LoVo (cell line): ENCODE measurements around the gene PTH2.

Experiments used
- DNase-seq: peaks from one replicate; pipeline ENCODE4 v3.0.0-alpha.2; 2016; ENCODE audit warnings: low spot score

PTH2 gene

GRCh38 chr19:49430678-49431329 is 7.6 kb upstream of the PTH2 start:
- no peak for DNase-seq

GRCh38 chr19:49430172-49430677 is 7.0 kb upstream of the PTH2 start:
- DNase-seq = no peak

- no peak for DNase-seq
Measured at GRCh38 chr19:49428547-49429451, 5.6 kb upstream of the PTH2 start.

- DNase-seq = no peak
Measured at GRCh38 chr19:49427855-49428546, 4.8 kb upstream of the PTH2 start.

- DNase-seq = no peak
Measured at GRCh38 chr19:49427339-49427738, 4.1 kb upstream of the PTH2 start.

- peak; percentile 61 for DNase-seq
Measured at GRCh38 chr19:49425922-49426592, 2.8 kb upstream of the PTH2 start.

GRCh38 chr19:49425178-49425577 is 1.9 kb upstream of the PTH2 start, which contains the start of gene GFY:
Gene GFY (plus strand): TSS chr19:49425388. CDS start chr19:49426431, 1,043 bp downstream.
- DNase-seq = no peak

- DNase-seq = no peak
Measured at GRCh38 chr19:49423985-49424303, 703 bp upstream of the PTH2 start.

- DNase-seq = no peak
Measured at GRCh38 chr19:49422407-49423070, 702 bp downstream of the PTH2 start.

- no peak for DNase-seq
Measured at GRCh38 chr19:49421878-49422202, 1.4 kb downstream of the PTH2 start.

- peak; percentile 36 for DNase-seq
Measured at GRCh38 chr19:49421039-49421877, 2.0 kb downstream of the PTH2 start.

- DNase-seq = no peak
Measured at GRCh38 chr19:49420227-49420626, 3.0 kb downstream of the PTH2 start.

- DNase-seq = no peak
Measured at GRCh38 chr19:49419173-49419572, 4.1 kb downstream of the PTH2 start.

GRCh38 chr19:49418511-49418910 is 4.7 kb downstream of the PTH2 start:
- DNase-seq = no peak

- no peak for DNase-seq
Measured at GRCh38 chr19:49417088-49417487, 6.2 kb downstream of the PTH2 start.

- no peak for DNase-seq
Measured at GRCh38 chr19:49415810-49416200, 7.4 kb downstream of the PTH2 start.

- DNase-seq = no peak
Measured at GRCh38 chr19:49415102-49415809, 8.0 kb downstream of the PTH2 start.

GRCh38 chr19:49414256-49414655 is 9.0 kb downstream of the PTH2 start:
- no peak for DNase-seq

GRCh38 chr19:49413348-49413747 is 9.9 kb downstream of the PTH2 start:
- no peak for DNase-seq

GRCh38 chr19:49411681-49412326 is 11.4 kb downstream of the PTH2 start:
- DNase-seq = no peak
